Suprapubic skin (tissue), 3 donors: ENCODE results near the gene DOHH.

Experiments used
- POLR2A ChIP-seq, 2 donors: fragments of 450-650 bp; IDR thresholded peaks; one replicate each; pipeline ENCODE4 v1.6.1; 2017; ENCODE audit warnings: antibody characterized with exemption in 2 of 2, mild to moderate bottlenecking in 2 of 2, moderate library complexity in 2 of 2
- TF ChIP-seq, protein P1 (sequence below), 2 donors: fragments of 200-600 bp in 1 of 2; fragments of 450-650 bp in 1 of 2; sonication (generic) in 1 of 2; IDR thresholded peaks; one replicate each; pipeline ENCODE4 v1.5.1; 2016 to 2019; ENCODE audit warnings: antibody characterized with exemption in 2 of 2, mild to moderate bottlenecking in 1 of 2, moderate library complexity in 1 of 2

DNA sequence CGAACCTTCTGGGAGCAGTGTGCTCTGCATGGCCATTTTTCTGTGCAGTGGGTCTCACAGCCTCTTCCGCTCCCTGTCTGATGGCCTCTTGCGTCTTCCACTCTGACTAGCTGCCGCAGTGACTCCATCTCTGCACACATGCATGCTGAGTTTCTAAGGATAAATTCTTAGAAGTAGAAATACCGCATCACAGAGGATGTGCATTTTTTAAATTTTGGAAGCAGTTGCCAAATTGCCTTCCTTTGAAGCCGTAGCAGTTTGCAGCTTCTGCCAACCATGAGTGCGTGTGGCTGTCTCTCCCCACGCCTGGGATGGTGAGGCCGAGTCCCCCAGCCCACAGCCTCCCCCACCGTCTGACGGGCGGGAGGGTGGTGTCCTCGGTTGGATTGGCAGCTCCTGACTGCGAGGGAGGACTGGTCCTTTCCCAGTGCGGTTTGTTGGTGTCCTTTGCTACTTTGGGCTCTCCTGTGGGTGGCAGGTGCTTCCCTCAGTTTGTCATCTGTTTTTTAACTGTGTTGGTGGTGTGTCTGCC, 15.5 kb upstream of the DOHH start:
- TF ChIP-seq, protein P1, sequence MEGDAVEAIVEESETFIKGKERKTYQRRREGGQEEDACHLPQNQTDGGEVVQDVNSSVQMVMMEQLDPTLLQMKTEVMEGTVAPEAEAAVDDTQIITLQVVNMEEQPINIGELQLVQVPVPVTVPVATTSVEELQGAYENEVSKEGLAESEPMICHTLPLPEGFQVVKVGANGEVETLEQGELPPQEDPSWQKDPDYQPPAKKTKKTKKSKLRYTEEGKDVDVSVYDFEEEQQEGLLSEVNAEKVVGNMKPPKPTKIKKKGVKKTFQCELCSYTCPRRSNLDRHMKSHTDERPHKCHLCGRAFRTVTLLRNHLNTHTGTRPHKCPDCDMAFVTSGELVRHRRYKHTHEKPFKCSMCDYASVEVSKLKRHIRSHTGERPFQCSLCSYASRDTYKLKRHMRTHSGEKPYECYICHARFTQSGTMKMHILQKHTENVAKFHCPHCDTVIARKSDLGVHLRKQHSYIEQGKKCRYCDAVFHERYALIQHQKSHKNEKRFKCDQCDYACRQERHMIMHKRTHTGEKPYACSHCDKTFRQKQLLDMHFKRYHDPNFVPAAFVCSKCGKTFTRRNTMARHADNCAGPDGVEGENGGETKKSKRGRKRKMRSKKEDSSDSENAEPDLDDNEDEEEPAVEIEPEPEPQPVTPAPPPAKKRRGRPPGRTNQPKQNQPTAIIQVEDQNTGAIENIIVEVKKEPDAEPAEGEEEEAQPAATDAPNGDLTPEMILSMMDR (IDR thresholded peaks at IDR 0.05) = no peak
- no peak for TF ChIP-seq POLR2A (IDR thresholded peaks at IDR 0.05)
